SJCRH30 (cell line): Measurements from ENCODE around the gene SMIM22. TPM values are rescaled to one million over a fixed set of nuclear protein-coding genes. Genes with fewer than 3 reads are reported as not detected.

ENCODE experiments used
- DNase-seq, 2 experiments: peaks; one replicate each; pipeline ENCODE4 v3.0.0-alpha.2; 2015 to 2020
- H3K27ac ChIP-seq: fragments of 250-450 bp; sonication (Bioruptor Pico); 2 replicates; pipeline ENCODE4 v1.5.1; 2020; ENCODE audit warnings: mild to moderate bottlenecking, moderate library complexity
- H3K27me3 ChIP-seq: fragments of 250-450 bp; sonication (Bioruptor Pico); 2 replicates; pipeline ENCODE4 v1.5.1; 2020; ENCODE audit warnings: mild to moderate bottlenecking, moderate library complexity
- H3K36me3 ChIP-seq: fragments of 250-450 bp; sonication (Bioruptor Pico); 2 replicates; pipeline ENCODE4 v1.5.1; 2020; ENCODE audit warnings: mild to moderate bottlenecking, moderate library complexity
- H3K4me1 ChIP-seq: fragments of 250-450 bp; sonication (Bioruptor Pico); 2 replicates; pipeline ENCODE4 v1.5.1; 2020; ENCODE audit warnings: mild to moderate bottlenecking, moderate library complexity
- H3K4me3 ChIP-seq: fragments of 250-450 bp; sonication (Bioruptor Pico); 2 replicates; pipeline ENCODE4 v1.5.1; 2020; ENCODE audit warnings: mild to moderate bottlenecking, moderate library complexity
- H3K9me3 ChIP-seq: fragments of 250-450 bp; sonication (Bioruptor Pico); replicated peaks from 2 replicates; pipeline ENCODE4 v1.5.1; 2020; ENCODE audit warnings: mild to moderate bottlenecking, moderate library complexity
- total RNA-seq: library from RNA; depleted of rRNA; stranded (reverse); fragments of >200 nt; shearing (Covaris generic); gene quantifications from 2 replicates; pipeline ENCODE4 v1.2.3, GENCODE V29; 2014

SMIM22 gene
- total RNA-seq, 1 experiment from 2014 or later, result not detected

DNA sequence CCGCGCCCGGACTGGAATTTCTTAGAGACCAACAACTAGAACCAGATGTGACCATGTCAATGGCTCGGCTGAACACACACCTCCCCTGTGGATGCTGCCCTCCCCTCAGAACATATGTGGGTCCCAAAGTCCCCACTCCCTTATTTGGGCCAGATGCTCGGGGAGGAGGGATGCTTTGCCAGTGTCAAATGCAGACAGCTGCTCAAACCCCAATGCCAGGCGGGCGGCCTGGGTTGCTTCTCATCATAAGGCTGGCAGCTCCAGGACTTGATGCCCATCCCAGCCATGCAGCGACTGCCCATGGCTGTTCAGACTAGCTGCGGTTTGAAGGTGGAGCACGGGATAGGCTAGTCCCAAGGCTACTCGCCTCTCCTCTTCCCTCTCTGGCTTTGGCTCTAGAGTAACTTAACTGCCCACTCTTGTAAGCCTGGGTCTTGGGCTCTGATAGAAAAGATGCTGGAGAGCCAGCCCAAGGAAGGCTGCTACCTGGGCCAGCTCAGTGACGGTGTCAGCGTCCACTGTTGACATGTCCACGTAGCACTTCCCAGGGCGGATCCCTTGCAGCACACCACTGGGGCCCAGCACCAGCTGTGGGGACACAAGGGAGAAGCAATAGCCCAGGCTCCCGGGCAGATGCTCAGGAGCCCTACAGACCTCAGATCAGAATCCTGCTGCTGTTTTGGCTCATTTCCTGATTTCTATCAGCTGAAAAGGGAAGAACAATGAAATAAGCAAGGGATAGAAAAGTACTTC lies 18.3 kb downstream of the SMIM22 start:
- Histone ChIP-seq H3K9me3 (no peaks in the 10 kb centered on the region), H3K36me3 (peaks cover 34% of the 10 kb centered on the region), H3K4me3 (no peak overlapping the region)

DNA sequence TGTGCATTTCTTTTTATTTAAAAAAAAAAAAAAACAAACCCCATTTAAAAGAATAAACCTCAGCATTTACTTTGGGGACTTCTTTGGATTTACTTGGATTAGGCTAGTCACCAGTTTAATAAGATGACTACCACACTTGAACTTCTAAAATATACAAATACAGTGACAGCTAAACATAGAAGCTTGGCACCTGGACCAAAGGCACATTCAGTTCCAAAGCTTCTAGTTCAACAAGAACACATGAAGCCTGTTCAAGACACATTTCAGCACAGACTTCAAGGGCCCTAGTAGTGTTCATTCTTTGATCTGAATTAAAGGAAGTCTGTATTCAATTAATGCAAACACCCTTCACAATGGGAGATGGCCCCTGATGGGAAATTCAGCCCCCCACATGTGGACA lies 18.9 kb downstream of the SMIM22 start:
- H3K36me3 ChIP-seq, result peaks cover 32% of the 10 kb centered on the region
- no peak overlapping the region for H3K27ac ChIP-seq
- DNase-seq, result no peak
- H3K9me3 ChIP-seq, result no peaks in the 10 kb centered on the region
- no peaks in the 10 kb centered on the region for H3K27me3 ChIP-seq
- no peaks in the 10 kb centered on the region for H3K4me1 ChIP-seq
- no peak overlapping the region for H3K4me3 ChIP-seq

More for the DNA sequence above, 18.3 kb downstream of the SMIM22 start:
- no peaks in the 10 kb centered on the region for H3K27me3 ChIP-seq
- no peak overlapping the region for H3K27ac ChIP-seq
- no peaks in the 10 kb centered on the region for H3K4me1 ChIP-seq
- DNase-seq, result no peak

- H3K27me3 ChIP-seq, result no peaks in the 10 kb centered on the region
- DNase-seq, result no peak
- no peaks in the 10 kb centered on the region for H3K4me1 ChIP-seq
Measured at GRCh38 chr16:4814542-4815173, 19.5 kb downstream of the SMIM22 start.

DNA sequence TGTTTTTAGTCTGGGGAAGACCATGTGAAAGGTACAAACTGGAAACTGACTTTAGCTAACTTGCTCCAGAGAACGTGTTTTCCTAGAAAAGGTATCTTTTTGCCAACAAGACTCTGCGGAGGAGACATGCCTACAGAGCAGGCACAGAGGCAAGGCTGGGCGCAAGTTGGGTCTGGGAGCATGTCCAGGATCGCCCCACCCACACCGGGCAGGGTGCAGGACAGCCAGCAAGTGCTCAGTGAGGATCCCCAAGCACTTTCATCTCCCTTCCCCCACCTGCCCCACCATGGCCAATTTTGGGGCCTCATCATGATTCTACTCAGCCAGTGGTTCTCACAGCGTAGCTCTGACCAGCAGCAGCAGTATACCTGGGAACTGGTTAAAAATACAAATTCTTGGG lies 25.5 kb downstream of the SMIM22 start:
- Histone ChIP-seq H3K36me3 (peaks cover 45% of the 10 kb centered on the region), H3K4me3 (no peak overlapping the region), H3K27ac (no peak overlapping the region), H3K9me3 (no peaks in the 10 kb centered on the region), H3K27me3 (no peaks in the 10 kb centered on the region), H3K4me1 (no peaks in the 10 kb centered on the region)
- no peak for DNase-seq

More at GRCh38 chr16:4814542-4815173, 19.5 kb downstream of the SMIM22 start:
- Histone ChIP-seq H3K27ac (no peak overlapping the region), H3K9me3 (no peaks in the 10 kb centered on the region), H3K4me3 (no peak overlapping the region), H3K36me3 (peaks cover 34% of the 10 kb centered on the region)

DNA sequence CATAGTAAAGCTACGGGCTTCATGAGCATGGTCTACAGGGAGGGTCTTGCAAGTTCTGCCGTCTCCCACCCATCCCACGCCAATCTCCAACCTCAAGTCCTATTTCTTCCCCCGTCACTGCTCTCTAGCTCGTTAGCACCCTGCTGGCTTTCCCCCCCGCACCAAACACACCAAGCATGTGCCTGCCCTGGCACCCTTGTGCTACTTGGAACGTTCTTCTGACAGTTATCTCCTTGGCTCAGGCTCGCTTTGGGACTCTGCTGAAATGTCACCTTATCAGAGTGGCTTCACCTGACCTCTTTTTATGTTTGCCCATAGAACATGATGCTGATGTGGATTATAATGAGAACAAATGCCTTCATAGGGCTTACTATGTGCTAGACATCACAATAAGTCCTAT lies 30.0 kb downstream of the SMIM22 start:
- Histone ChIP-seq H3K27ac (no peak overlapping the region), H3K4me1 (no peaks in the 10 kb centered on the region), H3K4me3 (no peak overlapping the region), H3K27me3 (no peaks in the 10 kb centered on the region), H3K9me3 (no peaks in the 10 kb centered on the region), H3K36me3 (peaks cover 38% of the 10 kb centered on the region)
- DNase-seq, result no peak

GRCh38 chr16:4826526-4826925 lies 31.4 kb downstream of the SMIM22 start:
- Histone ChIP-seq H3K4me3 (no peak overlapping the region), H3K27me3 (no peaks in the 10 kb centered on the region), H3K4me1 (no peaks in the 10 kb centered on the region), H3K9me3 (no peaks in the 10 kb centered on the region), H3K27ac (no peak overlapping the region), H3K36me3 (peaks cover 40% of the 10 kb centered on the region)
- DNase-seq, result no peak

GRCh38 chr16:4826980-4827379 lies 31.8 kb downstream of the SMIM22 start:
- no peaks in the 10 kb centered on the region for H3K4me1 ChIP-seq
- H3K9me3 ChIP-seq, result no peaks in the 10 kb centered on the region
- H3K36me3 ChIP-seq, result peaks cover 40% of the 10 kb centered on the region
- no peak for DNase-seq
- H3K4me3 ChIP-seq, result no peak overlapping the region
- no peaks in the 10 kb centered on the region for H3K27me3 ChIP-seq
- H3K27ac ChIP-seq, result no peak overlapping the region

DNA sequence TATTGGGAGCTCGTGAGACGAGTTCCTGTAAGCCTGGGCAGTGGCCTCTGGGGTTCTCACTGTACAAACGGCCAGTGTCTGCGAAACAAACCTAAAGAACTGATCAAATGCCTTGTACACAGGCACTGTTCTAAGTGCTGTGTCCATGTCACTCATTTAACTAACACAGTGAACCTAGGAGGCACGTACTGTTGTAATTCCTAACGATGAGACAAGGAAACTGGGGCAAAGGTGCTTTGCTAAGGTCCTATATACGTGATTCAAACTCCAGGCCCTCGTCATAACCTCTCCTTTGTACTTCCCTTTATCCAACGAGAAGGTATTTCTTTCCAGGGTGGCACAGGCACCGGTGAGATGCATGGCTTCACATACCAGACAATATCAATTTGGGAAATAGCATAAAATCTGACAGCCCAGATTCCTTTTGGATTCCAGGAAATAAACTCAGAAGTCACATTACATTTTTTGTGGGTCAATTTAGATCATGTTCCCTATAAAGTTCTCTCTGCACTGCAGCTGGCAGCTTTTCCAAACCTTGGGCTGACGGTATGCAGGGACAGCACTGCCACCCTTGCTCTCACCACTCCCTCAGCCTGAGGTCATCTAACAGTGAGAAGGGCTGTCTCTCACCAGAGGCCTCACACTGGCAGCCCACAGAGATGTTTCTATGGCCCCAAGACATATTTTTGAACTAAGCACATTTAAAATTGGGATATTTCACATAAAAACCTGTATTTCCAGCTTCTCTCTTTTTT lies 33.6 kb downstream of the SMIM22 start:
- DNase-seq, result no peak
- H3K36me3 ChIP-seq, result peaks cover 38% of the 10 kb centered on the region
- H3K4me1 ChIP-seq, result no peaks in the 10 kb centered on the region

GRCh38 chr16:4830408-4830807 lies 35.2 kb downstream of the SMIM22 start:
- Histone ChIP-seq H3K27me3 (no peaks in the 10 kb centered on the region), H3K27ac (no peak overlapping the region), H3K4me3 (no peak overlapping the region), H3K4me1 (no peaks in the 10 kb centered on the region), H3K36me3 (peaks cover 38% of the 10 kb centered on the region), H3K9me3 (no peaks in the 10 kb centered on the region)
- no peak for DNase-seq

More for the DNA sequence above, 33.6 kb downstream of the SMIM22 start:
- Histone ChIP-seq H3K4me3 (no peak overlapping the region), H3K27ac (no peak overlapping the region), H3K27me3 (no peaks in the 10 kb centered on the region), H3K9me3 (no peaks in the 10 kb centered on the region)

DNA sequence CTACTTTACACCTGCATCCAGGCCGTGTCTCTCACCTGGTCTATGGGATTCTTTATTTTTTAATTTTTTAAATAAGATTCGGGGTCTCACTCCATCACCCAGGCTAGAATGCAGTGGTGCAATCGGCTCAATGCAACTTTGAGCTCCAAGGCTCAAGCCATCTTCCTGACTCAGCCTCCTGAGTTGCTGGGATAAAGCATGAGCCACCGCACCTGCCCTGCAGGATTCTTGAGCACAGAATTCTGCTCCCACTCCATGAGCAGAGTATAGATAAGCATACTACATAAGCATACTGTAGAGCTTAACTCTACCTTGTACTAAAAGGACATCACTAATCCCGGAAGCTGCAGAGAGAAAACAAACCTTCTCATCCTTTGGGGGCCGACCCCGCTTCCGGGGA lies 36.4 kb downstream of the SMIM22 start:
- DNase-seq, result no peak
- H3K4me3 ChIP-seq, result no peak overlapping the region
- no peaks in the 10 kb centered on the region for H3K27me3 ChIP-seq
- no peaks in the 10 kb centered on the region for H3K4me1 ChIP-seq
- H3K9me3 ChIP-seq, result no peaks in the 10 kb centered on the region
- H3K36me3 ChIP-seq, result peaks cover 39% of the 10 kb centered on the region
- no peak overlapping the region for H3K27ac ChIP-seq

GRCh38 chr16:4832698-4833343 lies 37.7 kb downstream of the SMIM22 start:
- Histone ChIP-seq H3K36me3 (peaks cover 39% of the 10 kb centered on the region), H3K27ac (no peak overlapping the region), H3K27me3 (no peaks in the 10 kb centered on the region), H3K9me3 (no peaks in the 10 kb centered on the region), H3K4me3 (no peak overlapping the region), H3K4me1 (no peaks in the 10 kb centered on the region)
- no peak for DNase-seq

DNA sequence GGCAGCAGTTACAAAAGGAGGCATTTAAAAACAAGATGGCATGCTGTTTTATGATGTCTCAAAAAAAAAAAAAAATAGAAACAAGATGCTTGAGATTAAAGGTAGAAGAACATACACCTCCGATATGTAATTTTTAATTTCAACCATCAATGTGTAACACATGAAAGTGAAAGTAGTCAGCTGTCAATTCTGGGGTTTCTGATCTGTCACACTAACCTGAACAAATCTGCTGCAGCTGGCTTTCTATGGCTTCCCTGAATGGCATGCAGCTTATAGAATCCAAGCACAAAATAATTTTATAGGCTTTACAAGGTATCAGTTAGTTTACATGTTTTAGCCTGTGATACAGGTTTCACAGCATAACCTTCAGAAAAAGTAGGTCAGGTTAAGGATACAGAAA lies 38.4 kb downstream of the SMIM22 start:
- H3K27me3 ChIP-seq, result no peaks in the 10 kb centered on the region

GRCh38 chr16:4836727-4837126 lies 41.6 kb downstream of the SMIM22 start:
- Histone ChIP-seq H3K4me1 (no peaks in the 10 kb centered on the region), H3K36me3 (peaks cover 49% of the 10 kb centered on the region), H3K27ac (no peak overlapping the region), H3K4me3 (no peak overlapping the region), H3K27me3 (no peaks in the 10 kb centered on the region), H3K9me3 (no peaks in the 10 kb centered on the region)
- DNase-seq, result no peak

More for the DNA sequence above, 38.4 kb downstream of the SMIM22 start:
- Histone ChIP-seq H3K4me1 (no peaks in the 10 kb centered on the region), H3K27ac (no peak overlapping the region), H3K4me3 (no peak overlapping the region), H3K9me3 (no peaks in the 10 kb centered on the region), H3K36me3 (peaks cover 39% of the 10 kb centered on the region)
- DNase-seq, result no peak

GRCh38 chr16:4837733-4838501 lies 42.7 kb downstream of the SMIM22 start:
- Histone ChIP-seq H3K4me3 (no peak overlapping the region), H3K27me3 (no peaks in the 10 kb centered on the region), H3K36me3 (peaks cover 44% of the 10 kb centered on the region), H3K9me3 (no peaks in the 10 kb centered on the region), H3K27ac (no peak overlapping the region), H3K4me1 (no peaks in the 10 kb centered on the region)
- no peak for DNase-seq
